Adrenal gland (tissue), 5 donors: ENCODE results near the gene ZBED1.

Experiments used
- CTCF ChIP-seq, 6 experiments: fragments of 450-650 bp in 4 of 6; fragments of 200-600 bp in 2 of 6; sonication (generic) in 1 of 6; IDR thresholded peaks; 1 replicate in 5 of 6; 2 replicates in 1 of 6; pipeline versions ENCODE4 v1.5.1 to v1.8.0; 2016 to 2021; ENCODE audit warnings: antibody characterized with exemption in 6 of 6, mild to moderate bottlenecking in 2 of 6, moderate library complexity in 1 of 6
- POLR2A ChIP-seq, 2 donors: fragments of 450-650 bp; IDR thresholded peaks; one replicate each; pipeline ENCODE4 v1.6.1; 2017; ENCODE audit warnings: antibody characterized with exemption in 2 of 2, mild to moderate bottlenecking in 2 of 2, moderate library complexity in 1 of 2
- donor health status: DM: no; HTN: no; CAD: no.

DNA sequence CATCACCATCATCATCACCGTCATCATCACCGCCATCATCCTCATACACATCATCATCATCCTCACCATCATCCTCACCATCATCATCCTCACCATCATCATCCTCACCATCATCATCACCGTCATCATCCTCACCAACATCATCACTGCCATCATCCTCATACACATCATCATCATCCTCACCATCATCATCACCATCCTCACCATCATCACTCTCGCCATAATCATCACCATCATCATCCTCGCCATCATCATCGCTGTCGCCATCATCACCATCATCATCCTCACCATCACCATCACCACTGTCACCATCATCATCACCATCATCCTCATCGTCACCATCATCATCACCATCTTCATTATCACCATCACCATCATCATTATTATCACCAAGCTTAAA is 19.8 kb upstream of the ZBED1 start:
- TF ChIP-seq CTCF (IDR thresholded peaks at IDR 0.05) (no peak), POLR2A (IDR thresholded peaks at IDR 0.05) (no peak)
